SK-N-SH (cell line): ENCODE measurements around the gene SMIM22. TPM values are rescaled to one million over a fixed set of nuclear protein-coding genes. Genes with fewer than 3 reads are reported as not detected.

Source experiments
- CTCF ChIA-PET: fragments of 300-600, 350-600 bp; formaldehyde crosslinking; extraction: SDS; loops from one replicate; lab custom pipeline; 2021; lab: Yijun Ruan, JAX
- POLR2A ChIA-PET: fragments of 350-600 bp; sonication (Branson Sonifier 250); formaldehyde crosslinking; extraction: SDS; loops from one replicate; lab custom pipeline; 2020; ENCODE audit warnings: antibody characterized with exemption, inconsistent platforms; lab: Yijun Ruan, JAX
- DNase-seq: peaks from one replicate; pipeline ENCODE4 v3.0.0; 2012
- H2AFZ ChIP-seq: fragments of 200-600 bp; sonication (generic); 2 replicates; pipeline ENCODE4 v1.8.1; 2016; ENCODE audit warnings: antibody characterized with exemption, mild to moderate bottlenecking, low read depth
- H3F3A ChIP-seq: fragments of 200-600 bp; sonication (generic); replicated peaks from 2 replicates; pipeline ENCODE3; 2016; ENCODE audit warnings: antibody characterized with exemption, mild to moderate bottlenecking; ENCODE audit not compliant: insufficient read depth
- H3K27ac ChIP-seq, 2 experiments: fragments of 200-500 bp in 1 of 2; fragments of 200-600 bp in 1 of 2; sonication (Bioruptor generic) in 1 of 2; sonication (generic), shearing (Covaris generic) in 1 of 2; 2 replicates each; pipeline versions ENCODE4 v1.5.1 to v1.6.1; 2014 to 2016; ENCODE audit warnings: low read depth in 2 of 2, inconsistent platforms in 1 of 2, low read length in 1 of 2, mild to moderate bottlenecking in 1 of 2, mixed read lengths in 1 of 2
- H3K27me3 ChIP-seq: fragments of 200-600 bp; sonication (generic), shearing (Covaris generic); 2 replicates; pipeline ENCODE4 v1.6.1; 2016; ENCODE audit warnings: mixed run types; ENCODE audit not compliant: insufficient read depth
- H3K36me3 ChIP-seq, 2 experiments: fragments of 200-500 bp in 1 of 2; fragments of 200-600 bp in 1 of 2; sonication (Bioruptor generic) in 1 of 2; sonication (generic) in 1 of 2; replicated peaks in 1 of 2; 2 replicates each; pipeline versions ENCODE3 to v1.5.1; 2014 to 2016; ENCODE audit warnings: low read length in 1 of 2, mild to moderate bottlenecking in 1 of 2; ENCODE audit not compliant: insufficient read depth in 2 of 2, control insufficient read depth in 1 of 2
- H3K4me1 ChIP-seq, 2 experiments: fragments of 200-500 bp in 1 of 2; fragments of 200-600 bp in 1 of 2; sonication (Bioruptor generic) in 1 of 2; sonication (generic), shearing (Covaris generic) in 1 of 2; 2 replicates each; pipeline versions ENCODE4 v1.5.1 to v1.6.1; 2014 to 2016; ENCODE audit warnings: low read depth in 1 of 2, low read length in 1 of 2, mixed run types in 1 of 2; ENCODE audit not compliant: insufficient read depth in 2 of 2, control insufficient read depth in 1 of 2
- H3K4me2 ChIP-seq: fragments of 200-600 bp; sonication (generic), shearing (Covaris generic); 2 replicates; pipeline ENCODE4 v1.6.1; 2017; ENCODE audit warnings: mixed run types
- H3K4me3 ChIP-seq, 2 experiments: fragments of 200-500 bp in 1 of 2; fragments of 200-600 bp in 1 of 2; sonication (Bioruptor generic) in 1 of 2; sonication (generic), shearing (Covaris generic) in 1 of 2; 2 replicates each; pipeline versions ENCODE4 v1.5.1 to v1.8.1; 2014 to 2016; ENCODE audit warnings: low read depth in 2 of 2, inconsistent platforms in 1 of 2, low read length in 1 of 2, mild to moderate bottlenecking in 1 of 2, mixed read lengths in 1 of 2, moderate library complexity in 1 of 2
- H3K79me2 ChIP-seq: fragments of 200-600 bp; sonication (generic); 2 replicates; pipeline ENCODE4 v1.8.1; 2017; ENCODE audit warnings: mild to moderate bottlenecking; ENCODE audit not compliant: insufficient read depth
- H3K9ac ChIP-seq: fragments of 200-600 bp; sonication (generic); 2 replicates; pipeline ENCODE4 v1.6.1; 2017; ENCODE audit warnings: mixed run types
- H3K9me2 ChIP-seq: fragments of 200-600 bp; sonication (generic); 2 replicates; pipeline ENCODE4 v1.6.1; 2017; ENCODE audit warnings: mixed run types
- H3K9me3 ChIP-seq: fragments of 200-600 bp; sonication (generic); 2 replicates; pipeline ENCODE4 v1.6.1; 2017; ENCODE audit warnings: mixed run types, mild to moderate bottlenecking, moderate library complexity
- H4K20me1 ChIP-seq: fragments of 200-600 bp; sonication (generic); 2 replicates; pipeline ENCODE4 v1.6.1; 2017; ENCODE audit warnings: mild to moderate bottlenecking, mixed run types; ENCODE audit not compliant: insufficient read depth
- EP300 ChIP-seq, 2 experiments: IDR thresholded peaks; 2 replicates each; pipeline versions ENCODE4 v1.4.0 to v1.6.1; 2012; ENCODE audit warnings: borderline replicate concordance in 1 of 2, low read depth in 1 of 2, low read length in 1 of 2
- FOSL2 ChIP-seq: IDR thresholded peaks from 2 replicates; pipeline ENCODE4 v1.4.0; 2012; ENCODE audit warnings: low read depth, mild to moderate bottlenecking, moderate library complexity, borderline replicate concordance
- FOXM1 ChIP-seq: IDR thresholded peaks from 2 replicates; pipeline ENCODE4 v1.4.0; 2012; ENCODE audit warnings: low read depth, mild to moderate bottlenecking
- GABPA ChIP-seq: IDR thresholded peaks from 2 replicates; pipeline ENCODE4 v1.4.0; 2012; ENCODE audit warnings: low read depth, mild to moderate bottlenecking
- JUND ChIP-seq: IDR thresholded peaks from 2 replicates; pipeline ENCODE4 v1.4.0; 2012
- MXI1 ChIP-seq: IDR thresholded peaks from 2 replicates; pipeline ENCODE4 v1.6.1; 2012; ENCODE audit warnings: mild to moderate bottlenecking, low read depth, low read length, improper control_type of control experiment
- NRF1 ChIP-seq: IDR thresholded peaks from 2 replicates; pipeline ENCODE4 v1.6.1; 2012; ENCODE audit warnings: low read depth, mild to moderate bottlenecking, low read length
- POLR2AphosphoS5 ChIP-seq: IDR thresholded peaks from 2 replicates; pipeline ENCODE4 v1.6.1; 2012; ENCODE audit warnings: low read depth, low read length
- REST ChIP-seq: IDR thresholded peaks from 2 replicates; pipeline ENCODE4 v1.6.1; 2012; ENCODE audit warnings: mild to moderate bottlenecking, low read depth, low read length, moderate library complexity
- RXRA ChIP-seq: IDR thresholded peaks from 2 replicates; pipeline ENCODE4 v1.4.0; 2012; ENCODE audit warnings: low read depth, mild to moderate bottlenecking, borderline replicate concordance
- SIN3A ChIP-seq: IDR thresholded peaks from 2 replicates; pipeline ENCODE4 v1.6.1; 2012; ENCODE audit warnings: low read depth, mild to moderate bottlenecking, low read length, moderate library complexity, borderline replicate concordance
- USF1 ChIP-seq: IDR thresholded peaks from 2 replicates; pipeline ENCODE4 v1.4.0; 2012; ENCODE audit warnings: low read depth, borderline replicate concordance
- YY1 ChIP-seq: IDR thresholded peaks from 2 replicates; pipeline ENCODE4 v1.4.0; 2012; ENCODE audit warnings: low read depth, mild to moderate bottlenecking
- WGBS: methylation state at CpG from one replicate; pipeline ENCODE4 v1.1.6; 2017; ENCODE audit warnings: low lambda C conversion rate; 5-methylcytosine and 5-hydroxymethylcytosine counted together
- polyA plus RNA-seq, 3 experiments: library from polyadenylated mRNA; depleted of rRNA; stranded (reverse); fragments of >200 nt; gene quantifications; 2 replicates each; pipeline ENCODE4 v1.2.3, GENCODE V29; 2012
- TF ChIP-seq, protein P1 (sequence below): IDR thresholded peaks from 2 replicates; pipeline ENCODE4 v1.4.0; 2012; ENCODE audit warnings: low read depth, borderline replicate concordance

SMIM22 gene
- polyA plus RNA-seq, 1 of the 3 experiments (the other 2 are of a cell fraction), result not detected

- TF ChIP-seq REST (no peak), MXI1 (no peak), RXRA (no peak), SIN3A (no peak), FOXM1 (no peak)
Measured at GRCh38 chr16:4805231-4805630, 10.1 kb downstream of the SMIM22 start (continued).

GRCh38 chr16:4806280-4806679 lies 11.1 kb downstream of the SMIM22 start:
- CTCF ChIA-PET, result no interaction called here
- TF ChIP-seq FOXM1, result no peak
- no peak for TF ChIP-seq NRF1
- no peak for TF ChIP-seq FOSL2
- TF ChIP-seq USF1, result no peak
- TF ChIP-seq EP300 (IDR thresholded peaks at IDR 0.05; ENCODE audit: borderline replicate concordance in 1 of 2, low read depth in 1 of 2, low read length in 1 of 2), result no peak
- no peak for TF ChIP-seq GABPA
- TF ChIP-seq, protein P1, sequence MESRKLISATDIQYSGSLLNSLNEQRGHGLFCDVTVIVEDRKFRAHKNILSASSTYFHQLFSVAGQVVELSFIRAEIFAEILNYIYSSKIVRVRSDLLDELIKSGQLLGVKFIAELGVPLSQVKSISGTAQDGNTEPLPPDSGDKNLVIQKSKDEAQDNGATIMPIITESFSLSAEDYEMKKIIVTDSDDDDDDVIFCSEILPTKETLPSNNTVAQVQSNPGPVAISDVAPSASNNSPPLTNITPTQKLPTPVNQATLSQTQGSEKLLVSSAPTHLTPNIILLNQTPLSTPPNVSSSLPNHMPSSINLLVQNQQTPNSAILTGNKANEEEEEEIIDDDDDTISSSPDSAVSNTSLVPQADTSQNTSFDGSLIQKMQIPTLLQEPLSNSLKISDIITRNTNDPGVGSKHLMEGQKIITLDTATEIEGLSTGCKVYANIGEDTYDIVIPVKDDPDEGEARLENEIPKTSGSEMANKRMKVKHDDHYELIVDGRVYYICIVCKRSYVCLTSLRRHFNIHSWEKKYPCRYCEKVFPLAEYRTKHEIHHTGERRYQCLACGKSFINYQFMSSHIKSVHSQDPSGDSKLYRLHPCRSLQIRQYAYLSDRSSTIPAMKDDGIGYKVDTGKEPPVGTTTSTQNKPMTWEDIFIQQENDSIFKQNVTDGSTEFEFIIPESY, result no peak
- TF ChIP-seq YY1, result no peak
- no peak for TF ChIP-seq POLR2AphosphoS5
- no peak for TF ChIP-seq RXRA
- TF ChIP-seq JUND, result no peak
- WGBS, result 96% methylated on average over 6 of the region's 6 CpGs
- POLR2A ChIA-PET, result interaction anchor here (0.6 kb wide), 1 partner anchor 75 kb away, joined by 3 read pairs; no protein-coding TSS in a partner anchor
- Histone ChIP-seq H4K20me1 (no peaks in the 10 kb centered on the region), H3K4me3 (no peak overlapping the region), H2AFZ (no peak overlapping the region), H3K4me2 (no peak overlapping the region), H3K4me1 (peaks cover 0 to 8% of the 10 kb centered on the region in 2 experiments; a peak in 3 of 4 replicates), H3K27me3 (no peaks in the 10 kb centered on the region), H3K9ac (no peak overlapping the region), H3K27ac (no peak overlapping the region), H3F3A (peaks cover 15% of the 10 kb centered on the region), H3K9me3 (no peaks in the 10 kb centered on the region), H3K79me2 (0 out of 2 replicates have a peak, but pooled peaks cover 5% of the 10 kb centered on the region), H3K9me2 (no peaks in the 10 kb centered on the region), H3K36me3 (peaks cover 14 to 25% of the 10 kb centered on the region in 2 experiments)
- DNase-seq, result no peak
